Smooth muscle cell (in vitro differentiated cells): ENCODE measurements around the gene NR2E1. TPM values are rescaled to one million over a fixed set of nuclear protein-coding genes. Genes with fewer than 3 reads are reported as not detected.
A peak's percentile ranks its signal among the peaks of the same experiment; 100 is the strongest.

Experiments
- DNase-seq: peaks from one replicate; lab custom pipeline; 2025; ENCODE audit not compliant: unreplicated experiment; lab: John Stamatoyannopoulos, UW
- H2AFZ ChIP-seq: fragments of 200-600 bp; sonication (generic); 2 replicates; pipeline ENCODE4 v1.6.0; 2016; ENCODE audit warnings: antibody characterized with exemption, low read depth, mild to moderate bottlenecking
- H3F3A ChIP-seq: fragments of 200-600 bp; sonication (generic); 2 replicates; pipeline ENCODE4 v1.6.0; 2017; ENCODE audit warnings: antibody characterized with exemption, low read depth
- H3K27ac ChIP-seq: fragments of 200-600 bp; sonication (generic); 2 replicates; pipeline ENCODE4 v1.5.1; 2016; ENCODE audit warnings: low read depth, mild to moderate bottlenecking
- H3K27me3 ChIP-seq: fragments of 200-600 bp; sonication (generic); 2 replicates; pipeline ENCODE4 v1.6.1; 2016; ENCODE audit warnings: low read depth, mild to moderate bottlenecking
- H3K36me3 ChIP-seq: fragments of 200-600 bp; sonication (generic); 2 replicates; pipeline ENCODE4 v1.5.1; 2016; ENCODE audit warnings: low read depth
- H3K4me1 ChIP-seq: fragments of 200-600 bp; sonication (generic); 2 replicates; pipeline ENCODE4 v1.5.1; 2016; ENCODE audit warnings: low read depth
- H3K4me2 ChIP-seq: fragments of 200-600 bp; sonication (generic); 2 replicates; pipeline ENCODE4 v1.6.0; 2016; ENCODE audit warnings: mild to moderate bottlenecking
- H3K4me3 ChIP-seq: fragments of 200-600 bp; sonication (generic); 2 replicates; pipeline ENCODE4 v1.5.1; 2016; ENCODE audit warnings: mild to moderate bottlenecking
- H3K79me2 ChIP-seq: fragments of 200-600 bp; sonication (generic); 2 replicates; pipeline ENCODE4 v1.6.0; 2016; ENCODE audit warnings: low read depth, mild to moderate bottlenecking
- H3K9ac ChIP-seq: fragments of 200-600 bp; sonication (generic); 2 replicates; pipeline ENCODE4 v1.6.0; 2016; ENCODE audit warnings: low read depth
- H3K9me3 ChIP-seq: fragments of 200-600 bp; sonication (generic); replicated peaks from 2 replicates; pipeline ENCODE4 v1.5.1; 2016; ENCODE audit warnings: low read depth
- H4K20me1 ChIP-seq: fragments of 200-600 bp; sonication (generic); 2 replicates; pipeline ENCODE4 v1.6.0; 2016; ENCODE audit warnings: low read depth
- WGBS: methylation state at CpG from one replicate; pipeline ENCODE4 v1.1.7; 2016; ENCODE audit warnings: low lambda C conversion rate; 5-methylcytosine and 5-hydroxymethylcytosine counted together
- polyA plus RNA-seq: library from polyadenylated mRNA; unstranded; fragments of >200 nt; fragmentation: Nextera tagmentation; extraction: Ambion mirVana; gene quantifications from 2 replicates; pipeline ENCODE4 v1.2.1, GENCODE V29; 2016
- total RNA-seq: library from RNA; depleted of rRNA; stranded (reverse); fragments of >200 nt; gene quantifications from 2 replicates; pipeline ENCODE4 v1.2.3, GENCODE V29; 2014
- TF ChIP-seq, protein P1 (sequence below): fragments of 200-600 bp; sonication (generic); IDR thresholded peaks from 2 replicates; pipeline ENCODE4 v1.5.1; 2017; ENCODE audit warnings: borderline replicate concordance, mild to moderate bottlenecking, antibody characterized with exemption; ENCODE audit not compliant: insufficient read depth, poor library complexity, severe bottlenecking

Gene NR2E1
- total and polyA plus RNA-seq, 2 experiments from 2014 or later: not detected

DNA sequence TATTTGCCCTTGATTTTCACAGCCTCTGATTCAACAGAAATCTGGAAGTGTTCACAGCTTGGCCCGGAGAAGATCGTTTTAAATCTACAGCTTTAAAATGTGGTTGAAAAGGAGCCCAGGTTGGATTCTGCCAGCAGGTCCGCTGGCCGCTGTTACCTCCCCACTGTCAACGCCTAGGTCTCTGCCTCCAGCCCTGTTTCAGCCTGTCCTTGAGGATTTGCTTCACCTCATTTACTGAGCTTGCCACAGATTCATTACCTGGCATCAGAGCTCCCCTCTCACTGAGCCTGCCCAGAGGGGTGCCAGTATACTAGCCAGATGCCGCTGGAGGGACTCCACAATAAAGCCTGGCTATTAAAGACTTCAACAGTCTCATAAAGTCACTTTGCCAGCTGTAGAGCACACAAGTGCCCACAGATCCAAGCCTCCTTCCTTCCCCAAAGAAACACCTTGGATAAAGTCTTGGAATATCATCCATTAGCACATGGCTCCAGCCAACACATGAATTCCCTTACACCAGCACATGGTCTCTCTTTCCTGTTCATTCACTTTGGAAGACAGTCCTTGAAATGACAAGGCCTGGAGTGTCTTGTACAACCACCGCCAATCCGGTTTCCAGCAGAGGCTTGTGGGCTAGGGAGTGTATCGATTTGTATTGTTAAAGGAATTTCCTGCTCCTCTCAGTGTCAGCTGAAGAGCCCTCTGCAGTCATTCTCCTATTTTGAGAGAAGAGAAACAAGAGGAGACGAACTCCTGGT lies 9.5 kb upstream of the NR2E1 start:
- no peaks in the 10 kb centered on the region for H3K36me3 ChIP-seq
- H3K4me2 ChIP-seq: no peak overlapping the region
- H3K27me3 ChIP-seq: peaks cover 100% of the 10 kb centered on the region
- peaks cover 47% of the 10 kb centered on the region for H3K4me1 ChIP-seq
- no peak overlapping the region for H3K9ac ChIP-seq
- H3K27ac ChIP-seq: no peak overlapping the region
- no peak for DNase-seq
- H3K4me3 ChIP-seq: no peak overlapping the region
- no peak overlapping the region for H2AFZ ChIP-seq
- H3F3A ChIP-seq: no peaks in the 10 kb centered on the region
- no peaks in the 10 kb centered on the region for H3K79me2 ChIP-seq
- 22% methylated on average over 10 of the region's 10 CpGs for WGBS
- TF ChIP-seq, protein P1, sequence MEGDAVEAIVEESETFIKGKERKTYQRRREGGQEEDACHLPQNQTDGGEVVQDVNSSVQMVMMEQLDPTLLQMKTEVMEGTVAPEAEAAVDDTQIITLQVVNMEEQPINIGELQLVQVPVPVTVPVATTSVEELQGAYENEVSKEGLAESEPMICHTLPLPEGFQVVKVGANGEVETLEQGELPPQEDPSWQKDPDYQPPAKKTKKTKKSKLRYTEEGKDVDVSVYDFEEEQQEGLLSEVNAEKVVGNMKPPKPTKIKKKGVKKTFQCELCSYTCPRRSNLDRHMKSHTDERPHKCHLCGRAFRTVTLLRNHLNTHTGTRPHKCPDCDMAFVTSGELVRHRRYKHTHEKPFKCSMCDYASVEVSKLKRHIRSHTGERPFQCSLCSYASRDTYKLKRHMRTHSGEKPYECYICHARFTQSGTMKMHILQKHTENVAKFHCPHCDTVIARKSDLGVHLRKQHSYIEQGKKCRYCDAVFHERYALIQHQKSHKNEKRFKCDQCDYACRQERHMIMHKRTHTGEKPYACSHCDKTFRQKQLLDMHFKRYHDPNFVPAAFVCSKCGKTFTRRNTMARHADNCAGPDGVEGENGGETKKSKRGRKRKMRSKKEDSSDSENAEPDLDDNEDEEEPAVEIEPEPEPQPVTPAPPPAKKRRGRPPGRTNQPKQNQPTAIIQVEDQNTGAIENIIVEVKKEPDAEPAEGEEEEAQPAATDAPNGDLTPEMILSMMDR: no peak
- no peaks in the 10 kb centered on the region for H4K20me1 ChIP-seq
- no peaks in the 10 kb centered on the region for H3K9me3 ChIP-seq

DNA sequence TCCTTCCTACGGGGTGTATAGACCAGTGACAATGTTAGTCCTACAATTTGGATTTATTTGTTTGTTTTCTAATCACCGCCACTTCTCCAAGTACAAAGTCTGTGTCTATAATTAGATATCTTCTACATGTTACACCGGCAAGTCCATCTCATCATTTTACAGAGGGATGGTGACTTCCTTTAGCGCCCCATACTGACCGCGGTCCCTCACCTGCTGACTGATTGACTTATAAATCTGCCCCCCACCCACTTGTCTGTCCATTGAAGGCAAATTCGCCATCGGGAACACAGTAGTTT lies 8.9 kb upstream of the NR2E1 start:
- no peak overlapping the region for H2AFZ ChIP-seq
- WGBS: 11% methylated on average over 8 of the region's 8 CpGs
- DNase-seq: no peak
- no peak overlapping the region for H3K27ac ChIP-seq
- H3K27me3 ChIP-seq: peaks cover 100% of the 10 kb centered on the region
- no peaks in the 10 kb centered on the region for H3F3A ChIP-seq
- H3K36me3 ChIP-seq: no peaks in the 10 kb centered on the region
- H4K20me1 ChIP-seq: no peaks in the 10 kb centered on the region
- TF ChIP-seq, protein P1: no peak
- no peaks in the 10 kb centered on the region for H3K79me2 ChIP-seq
- H3K4me1 ChIP-seq: peaks cover 47% of the 10 kb centered on the region
- no peak overlapping the region for H3K9ac ChIP-seq
- H3K9me3 ChIP-seq: no peaks in the 10 kb centered on the region
- no peak overlapping the region for H3K4me3 ChIP-seq
- H3K4me2 ChIP-seq: no peak overlapping the region

DNA sequence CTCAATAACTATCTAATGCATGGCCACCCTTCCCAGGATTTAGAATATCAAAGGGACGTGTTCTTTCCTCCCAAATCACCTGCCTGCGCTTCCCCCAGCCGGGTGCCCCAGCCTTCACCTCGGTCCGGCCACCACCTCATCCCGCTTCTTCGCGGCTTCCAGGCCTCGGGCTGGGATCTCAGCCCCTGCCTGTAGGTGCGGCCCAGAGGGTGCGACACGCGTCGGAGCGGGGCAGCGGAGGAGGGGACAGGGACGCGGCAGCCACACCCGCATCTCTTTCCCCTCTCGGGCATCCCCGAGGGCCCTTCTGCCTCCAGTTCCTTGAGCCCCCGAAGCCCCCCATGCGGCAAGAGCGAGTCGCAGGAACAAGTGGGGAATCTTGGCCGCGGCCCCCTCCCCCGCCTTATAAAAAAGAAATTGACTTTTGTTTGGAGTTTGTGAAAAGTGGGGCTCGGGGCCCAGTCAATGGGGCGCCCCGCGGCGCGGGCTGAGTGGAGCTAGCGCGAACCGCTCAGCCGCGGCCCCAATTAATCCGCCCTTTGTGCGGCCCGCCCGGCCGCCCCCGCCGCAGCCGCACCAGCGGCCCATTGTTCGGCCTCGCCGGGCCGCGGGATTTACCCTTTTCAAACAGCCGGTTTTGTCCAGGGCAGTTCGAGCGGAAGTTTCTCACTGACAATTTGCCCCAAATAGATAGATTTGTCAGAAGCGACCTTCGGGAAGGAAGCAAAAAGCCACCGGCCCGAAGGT lies 8.4 kb upstream of the NR2E1 start:
- H3F3A ChIP-seq: no peaks in the 10 kb centered on the region
- WGBS: 3% methylated on average over 51 of the region's 60 CpGs
- no peaks in the 10 kb centered on the region for H4K20me1 ChIP-seq
- H2AFZ ChIP-seq: no peak overlapping the region
- DNase-seq: no peak
- no peak overlapping the region for H3K9ac ChIP-seq
- no peaks in the 10 kb centered on the region for H3K9me3 ChIP-seq
- peaks cover 47% of the 10 kb centered on the region for H3K4me1 ChIP-seq
- peaks cover 100% of the 10 kb centered on the region for H3K27me3 ChIP-seq
- no peak overlapping the region for H3K4me3 ChIP-seq
- H3K79me2 ChIP-seq: no peaks in the 10 kb centered on the region
- H3K36me3 ChIP-seq: no peaks in the 10 kb centered on the region
- TF ChIP-seq, protein P1: no peak
- H3K4me2 ChIP-seq: peak overlapping the region; percentile 50
- no peak overlapping the region for H3K27ac ChIP-seq
